Skeletal muscle cell (primary cell): ENCODE results near the gene PDPK1.

ENCODE experiments used
- DNase-seq: peaks from one replicate; pipeline ENCODE4 v3.0.0-alpha.2; 2010; ENCODE audit warnings: low read depth
- H3K4me3 ChIP-seq: 2 replicates; pipeline ENCODE4 v1.5.1; 2011; ENCODE audit warnings: low read depth, mild to moderate bottlenecking, control low read depth, low read length, moderate library complexity

The PDPK1 gene

DNA sequence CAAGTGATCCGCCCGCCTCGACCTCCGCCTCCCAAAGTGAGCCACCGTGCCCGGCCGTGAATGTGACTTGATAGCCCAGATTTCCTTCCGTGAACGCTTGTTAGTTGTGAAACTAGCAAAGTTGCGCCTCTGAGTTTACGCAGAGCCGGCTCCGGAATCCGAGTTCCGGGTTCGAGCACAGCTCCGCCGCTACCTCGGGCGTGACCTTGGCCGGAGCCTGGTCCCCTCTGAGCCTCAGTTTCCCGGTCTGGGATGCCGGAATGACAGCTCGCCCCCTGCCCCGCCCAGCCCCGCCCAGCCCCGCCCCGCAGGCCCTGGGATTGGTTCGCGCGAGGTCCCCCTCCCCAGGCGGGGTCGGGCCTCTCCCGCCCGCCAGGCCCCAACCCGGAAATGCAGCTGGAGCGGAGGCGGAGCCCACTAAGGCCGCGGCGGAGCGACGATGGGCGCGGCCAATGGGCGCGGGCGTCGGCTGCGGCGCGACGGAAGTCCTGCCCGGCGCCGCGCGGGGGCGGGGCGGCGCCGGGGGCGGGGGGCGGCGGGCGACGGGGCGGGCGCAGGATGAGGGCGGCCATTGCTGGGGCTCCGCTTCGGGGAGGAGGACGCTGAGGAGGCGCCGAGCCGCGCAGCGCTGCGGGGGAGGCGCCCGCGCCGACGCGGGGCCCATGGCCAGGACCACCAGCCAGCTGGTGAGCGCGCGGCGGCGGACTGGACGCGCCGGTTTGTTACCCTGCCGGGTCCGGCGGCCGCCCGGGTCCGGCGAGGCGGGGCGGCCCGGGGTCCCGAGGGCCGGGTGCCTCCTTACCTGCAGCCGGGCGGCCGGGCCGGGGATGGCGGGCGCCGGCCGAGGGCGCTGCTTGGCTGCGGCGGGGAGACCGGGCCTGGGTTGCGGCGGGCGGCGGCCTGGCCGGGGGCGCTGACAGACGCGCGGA, at the start of gene PDPK1:
PDPK1 (plus strand) TSS at position 571 of the 929 bp plus-strand sequence; CDS start at position 663, 92 bp downstream.
- peak within 1 kb of the TSS; percentile 59 for H3K4me3 ChIP-seq
- peak; percentile 85 for DNase-seq

DNA sequence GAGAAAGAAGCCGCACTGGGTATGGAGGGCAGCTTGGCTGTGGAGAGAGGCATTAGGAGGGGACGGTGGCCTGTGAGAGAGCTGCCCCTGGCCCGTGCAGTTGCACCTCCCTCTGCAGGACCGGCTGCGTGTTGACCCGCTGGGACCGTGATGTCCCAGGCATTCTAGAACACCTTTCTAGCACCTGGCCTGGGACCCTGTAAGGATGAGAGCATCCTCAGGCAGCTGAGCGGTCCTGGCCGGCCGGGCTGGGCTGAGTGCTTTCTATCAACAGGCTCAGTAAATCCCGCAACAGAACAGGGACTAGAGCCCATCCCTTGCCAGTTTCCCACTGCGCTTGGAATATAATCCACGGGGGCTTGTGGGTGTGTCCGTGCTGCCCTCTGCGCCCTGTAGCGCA, 48.2 kb upstream of the PDPK1 start:
- DNase-seq, result no peak

DNA sequence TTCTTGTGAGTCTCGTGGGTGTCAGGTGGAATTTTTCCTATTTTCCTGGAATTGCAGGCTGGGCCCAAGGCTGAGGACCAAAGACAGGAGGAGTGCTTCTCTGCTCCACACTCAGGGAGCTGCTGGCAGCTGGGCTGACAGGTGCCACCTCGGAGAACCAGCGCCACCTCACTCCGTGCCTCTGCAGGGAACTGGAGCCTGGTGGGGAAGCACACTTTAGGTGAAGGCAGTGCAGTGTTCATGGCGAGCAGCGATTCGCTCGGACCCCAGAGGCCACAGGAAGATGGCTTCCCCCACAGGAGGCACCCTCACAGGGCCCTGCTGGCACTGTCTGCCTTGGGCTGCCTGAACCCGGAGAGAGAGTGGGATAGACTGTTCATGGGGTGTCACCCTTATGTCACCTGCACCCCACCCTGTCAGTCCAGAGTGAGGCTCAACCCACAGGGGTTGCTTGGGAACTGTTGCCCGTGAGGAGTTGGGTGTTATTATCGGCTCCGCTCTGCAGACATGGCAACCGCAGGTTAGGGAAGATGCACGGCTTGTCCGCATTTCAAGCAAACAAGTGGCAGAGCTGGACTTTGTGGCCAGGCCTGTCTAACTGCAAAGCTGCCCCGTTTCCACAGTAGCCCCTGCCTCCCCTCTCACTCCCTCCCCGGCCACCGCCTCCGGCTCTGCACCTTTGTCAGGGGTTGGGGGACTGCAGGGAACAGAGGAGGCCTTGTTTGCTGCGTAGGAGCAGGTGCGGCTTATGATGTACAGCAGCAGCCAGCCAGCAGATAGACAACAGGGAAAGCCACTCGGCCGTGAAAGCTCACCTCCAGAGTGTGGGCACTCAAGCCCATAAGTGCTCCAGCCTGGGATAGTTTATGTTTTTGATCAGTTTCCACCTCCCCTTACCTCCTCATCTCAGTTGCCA, 47.4 kb upstream of the PDPK1 start:
- H3K4me3 ChIP-seq, result no peak overlapping the region

More for the DNA sequence above, 48.2 kb upstream of the PDPK1 start:
- H3K4me3 ChIP-seq, result no peak overlapping the region

DNA sequence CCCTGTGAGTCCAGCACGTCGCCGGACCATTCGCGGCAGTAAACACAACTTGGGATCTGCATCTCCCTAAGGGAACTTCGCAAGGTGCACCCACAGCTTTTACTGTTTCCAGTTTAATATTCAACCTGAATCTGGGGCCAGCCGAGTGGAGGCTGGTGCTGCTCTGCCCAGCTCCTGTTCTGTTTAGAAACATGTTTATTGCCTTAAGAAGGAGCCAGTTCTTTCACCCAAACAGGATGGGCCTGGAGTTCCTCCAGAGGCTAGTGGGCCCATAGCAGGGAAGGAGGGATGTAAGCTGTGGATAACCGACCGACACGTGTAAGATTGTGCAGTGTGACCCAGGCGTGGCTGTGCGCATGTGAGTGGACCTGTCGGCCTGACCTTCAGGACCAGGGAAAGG, 45.5 kb upstream of the PDPK1 start:
- DNase-seq, result no peak
- no peak overlapping the region for H3K4me3 ChIP-seq

More for the DNA sequence above, 47.4 kb upstream of the PDPK1 start:
- DNase-seq, result no peak

DNA sequence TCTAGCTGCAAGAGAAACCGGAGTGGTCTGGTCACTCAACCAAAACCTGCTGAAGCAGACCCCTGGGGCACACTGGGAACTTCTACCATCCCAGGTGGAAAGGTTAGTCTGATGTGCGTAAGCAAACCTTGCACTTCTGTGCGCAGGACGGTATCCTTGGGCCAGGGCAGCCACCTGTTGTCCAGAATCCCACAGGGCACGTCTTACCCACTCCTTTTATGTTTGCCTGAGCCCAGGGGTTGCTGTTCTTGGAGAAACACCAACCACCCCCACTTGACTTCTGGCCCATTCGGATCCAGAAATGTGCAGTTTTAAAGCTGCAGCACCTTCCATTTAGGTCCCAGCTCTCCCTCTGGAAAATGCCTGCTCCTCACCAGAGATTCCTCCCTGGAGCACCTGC, 44.2 kb upstream of the PDPK1 start:
- H3K4me3 ChIP-seq, result no peak overlapping the region
- DNase-seq, result no peak

DNA sequence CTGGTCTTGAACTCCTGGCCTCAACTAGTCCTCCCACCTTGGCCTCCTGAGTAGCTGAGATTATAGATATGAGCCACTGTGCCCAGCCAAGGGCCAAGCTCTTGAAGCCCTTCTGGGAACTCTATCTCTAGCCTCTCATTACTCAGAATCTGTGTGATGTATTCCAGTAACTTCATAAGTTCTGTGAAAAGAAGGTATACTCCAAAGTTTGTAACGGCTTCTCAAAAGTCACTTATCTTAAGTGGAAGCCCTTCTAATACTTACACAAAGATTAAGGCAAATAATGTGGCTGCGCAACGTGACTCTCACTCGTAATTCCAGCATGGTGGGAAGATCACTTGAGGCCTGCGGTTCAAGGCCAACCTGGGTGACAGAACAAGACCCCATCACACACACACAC, 43.2 kb upstream of the PDPK1 start:
- H3K4me3 ChIP-seq, result no peak overlapping the region
- DNase-seq, result no peak

DNA sequence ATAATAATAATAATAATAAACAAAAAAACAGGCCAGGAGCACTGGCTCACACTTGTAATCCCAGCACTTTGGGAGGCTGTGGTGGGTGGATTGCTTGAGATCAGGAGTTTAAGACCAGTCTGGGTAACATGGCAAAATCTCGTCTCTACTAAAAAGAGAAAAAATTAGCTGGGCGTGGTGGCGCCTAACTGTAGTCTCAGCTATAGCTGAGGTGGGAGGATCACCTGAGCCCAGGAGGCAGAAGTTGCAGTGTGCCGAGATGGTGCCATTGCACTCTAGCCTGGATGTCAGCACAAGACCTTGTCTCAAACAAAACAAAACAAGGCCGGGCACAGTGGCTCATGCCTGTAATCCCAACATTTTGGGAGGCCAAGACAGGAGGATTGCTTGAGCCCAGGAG, 42.8 kb upstream of the PDPK1 start:
- DNase-seq, result no peak
- no peak overlapping the region for H3K4me3 ChIP-seq

DNA sequence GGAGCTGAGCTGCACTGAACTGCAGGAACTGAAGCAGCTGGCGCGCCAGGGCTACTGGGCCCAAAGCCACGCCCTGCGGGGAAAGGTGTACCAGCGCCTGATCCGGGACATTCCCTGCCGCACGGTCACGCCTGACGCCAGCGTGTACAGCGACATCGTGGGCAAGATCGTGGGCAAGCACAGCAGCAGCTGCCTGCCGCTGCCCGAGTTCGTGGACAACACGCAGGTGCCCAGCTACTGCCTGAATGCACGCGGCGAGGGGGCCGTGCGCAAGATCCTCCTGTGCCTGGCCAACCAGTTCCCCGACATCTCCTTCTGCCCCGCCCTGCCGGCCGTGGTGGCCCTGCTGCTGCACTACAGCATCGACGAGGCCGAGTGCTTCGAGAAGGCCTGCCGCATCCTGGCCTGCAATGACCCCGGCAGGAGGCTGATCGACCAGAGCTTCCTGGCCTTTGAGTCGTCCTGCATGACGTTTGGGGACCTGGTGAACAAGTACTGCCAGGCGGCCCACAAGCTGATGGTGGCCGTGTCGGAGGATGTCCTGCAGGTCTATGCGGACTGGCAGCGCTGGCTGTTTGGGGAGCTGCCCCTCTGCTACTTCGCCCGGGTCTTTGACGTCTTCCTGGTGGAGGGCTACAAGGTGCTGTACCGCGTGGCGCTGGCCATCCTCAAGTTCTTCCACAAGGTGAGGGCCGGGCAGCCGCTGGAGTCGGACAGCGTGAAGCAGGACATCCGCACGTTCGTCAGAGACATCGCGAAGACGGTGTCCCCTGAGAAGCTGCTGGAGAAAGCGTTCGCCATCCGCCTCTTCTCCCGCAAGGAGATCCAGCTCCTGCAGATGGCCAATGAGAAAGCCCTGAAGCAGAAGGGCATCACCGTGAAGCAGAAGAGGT, 41.4 kb upstream of the PDPK1 start:
- no peak overlapping the region for H3K4me3 ChIP-seq
- DNase-seq, result no peak

DNA sequence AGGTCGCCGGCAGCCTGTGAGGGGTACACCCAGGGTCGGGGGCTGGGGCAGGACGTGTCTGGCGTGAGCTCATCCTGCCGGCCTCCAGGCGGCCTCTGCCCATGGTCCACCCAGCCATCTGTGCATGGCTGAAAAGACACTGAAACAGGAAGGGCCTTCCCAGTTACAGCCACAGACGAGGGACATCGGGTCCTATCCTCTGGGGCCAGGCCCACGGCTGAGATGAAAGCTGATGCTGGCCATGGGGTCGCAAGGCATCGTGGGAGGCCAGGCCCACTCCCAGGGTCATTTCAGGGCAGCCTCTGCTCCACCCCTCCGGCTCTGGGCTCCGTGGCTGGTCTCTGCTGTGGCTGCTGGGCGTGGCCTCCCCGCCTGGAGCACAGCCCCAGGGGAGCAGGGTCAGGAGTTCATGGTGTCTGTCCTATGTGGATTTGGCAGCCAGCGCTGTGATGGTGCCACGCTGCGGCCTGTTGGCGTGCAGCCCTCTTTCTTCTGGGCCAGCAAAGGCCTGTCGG, 40.6 kb upstream of the PDPK1 start:
- no peak for DNase-seq
- no peak overlapping the region for H3K4me3 ChIP-seq

DNA sequence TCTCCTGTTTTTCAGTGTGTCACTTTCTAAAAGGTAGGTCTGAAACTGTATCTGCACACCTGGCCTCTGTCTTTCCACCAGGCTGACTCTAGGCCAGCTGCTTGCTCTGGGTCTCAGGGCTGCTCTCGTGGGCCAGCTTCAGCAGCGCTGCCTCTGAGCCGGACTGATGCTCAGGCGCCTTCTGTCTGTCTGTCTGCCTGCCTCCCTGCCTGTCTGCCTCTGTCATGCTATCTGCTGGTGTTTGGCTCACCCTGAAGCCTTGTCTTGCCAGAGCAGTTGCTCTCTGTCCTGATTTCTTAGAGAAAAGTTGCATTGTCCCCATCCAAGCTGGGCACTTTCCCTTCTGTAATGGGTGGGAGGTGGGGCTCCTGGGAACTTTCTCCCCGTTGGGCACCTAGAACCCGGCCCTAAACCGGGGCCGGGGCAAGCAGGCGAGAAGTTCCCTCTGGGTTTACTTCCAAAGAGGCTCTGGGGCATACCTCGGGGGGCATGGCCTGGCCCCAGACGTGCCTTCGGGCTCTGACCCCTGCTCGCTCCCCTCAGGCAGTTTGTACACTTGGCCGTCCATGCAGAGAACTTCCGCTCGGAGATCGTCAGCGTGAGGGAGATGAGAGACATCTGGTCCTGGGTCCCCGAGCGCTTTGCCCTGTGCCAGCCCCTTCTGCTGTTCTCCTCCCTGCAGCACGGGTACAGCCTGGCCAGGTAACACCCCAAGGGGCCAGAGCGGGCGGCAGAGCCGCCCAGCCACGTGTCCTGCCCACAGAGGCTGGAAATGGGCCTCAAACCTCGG, 39.9 kb upstream of the PDPK1 start:
- DNase-seq, result no peak
- no peak overlapping the region for H3K4me3 ChIP-seq

DNA sequence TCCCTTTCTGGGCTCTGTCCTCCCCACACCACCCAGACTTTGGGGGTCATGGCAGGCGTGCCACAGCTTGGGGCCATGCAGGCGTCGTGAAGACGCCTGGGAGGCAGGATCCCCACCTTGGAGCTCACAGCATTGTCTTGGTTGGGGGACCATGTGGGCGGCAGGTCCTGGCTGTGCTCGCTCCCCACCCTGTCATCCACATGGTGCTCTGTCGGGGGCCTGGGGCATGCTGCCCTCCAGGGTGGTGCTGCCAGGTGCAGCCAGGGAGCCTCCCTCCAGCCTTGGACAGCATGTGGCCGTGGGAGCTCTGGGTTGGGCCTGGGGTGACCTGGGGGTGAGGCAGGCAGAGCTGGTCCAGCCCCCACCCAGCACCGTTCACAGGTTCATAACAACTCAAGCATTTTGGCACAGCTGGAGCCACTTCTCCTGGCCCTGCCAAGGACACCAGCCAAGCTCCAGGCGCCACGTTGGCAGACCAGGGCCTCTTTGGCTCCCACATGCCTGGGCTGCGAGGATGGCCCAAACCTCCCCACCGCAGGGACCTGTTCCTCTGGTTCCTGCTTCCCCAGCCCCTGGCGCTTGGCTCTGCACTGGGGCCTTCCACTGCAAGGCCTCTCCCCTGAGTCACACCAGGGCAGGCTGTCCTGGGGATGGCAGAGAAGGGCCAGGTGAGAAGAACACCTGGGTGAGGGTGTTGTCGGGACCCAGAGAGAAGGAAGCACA, 39.1 kb upstream of the PDPK1 start:
- no peak for DNase-seq
- no peak overlapping the region for H3K4me3 ChIP-seq

DNA sequence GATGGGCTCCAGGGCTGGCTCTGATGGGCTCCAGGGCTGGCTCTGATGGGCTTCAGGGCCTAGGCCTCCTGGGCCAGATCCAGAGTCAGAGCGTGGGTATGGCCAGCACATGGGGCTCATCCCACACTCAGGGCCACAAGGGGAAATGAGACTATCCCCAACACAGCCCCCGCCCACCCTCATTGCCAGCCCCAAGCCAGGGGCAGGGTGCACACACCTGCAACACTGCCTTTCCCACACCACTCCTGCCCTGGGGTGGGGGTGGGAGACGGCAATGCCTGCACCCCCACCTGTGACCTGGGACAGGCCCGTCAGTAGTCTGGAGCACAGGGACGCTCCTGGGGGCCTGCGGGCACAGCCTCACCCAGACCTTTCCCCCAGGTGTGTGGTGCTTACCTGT, 38.4 kb upstream of the PDPK1 start:
- H3K4me3 ChIP-seq, result no peak overlapping the region
- no peak for DNase-seq

DNA sequence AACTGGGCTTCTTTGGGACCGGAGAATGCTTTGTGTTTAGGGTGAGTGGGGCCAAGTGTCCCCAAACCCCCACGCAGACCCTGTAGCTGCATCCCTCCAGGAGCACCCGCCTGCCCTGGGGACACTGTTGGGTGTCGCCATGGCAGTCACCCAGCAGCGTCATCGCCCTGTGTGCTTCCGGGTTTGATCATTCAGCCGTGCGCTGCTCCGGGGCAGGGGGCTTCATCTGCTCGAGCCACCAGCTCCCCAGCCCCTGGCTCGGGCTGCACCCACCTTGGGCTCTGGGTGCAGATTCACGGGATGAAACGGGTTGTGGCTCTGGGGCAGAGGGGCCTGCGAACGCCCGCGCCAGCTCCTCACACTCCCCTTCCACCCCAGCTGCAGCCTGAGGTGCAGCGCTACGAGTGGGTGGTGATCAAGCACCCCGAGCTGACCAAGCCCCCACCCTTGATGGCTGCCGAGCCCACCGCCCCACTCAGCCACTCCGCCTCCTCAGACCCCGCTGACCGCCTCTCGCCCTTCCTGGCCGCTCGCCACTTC, 37.9 kb upstream of the PDPK1 start:
- DNase-seq, result no peak
- no peak overlapping the region for H3K4me3 ChIP-seq

DNA sequence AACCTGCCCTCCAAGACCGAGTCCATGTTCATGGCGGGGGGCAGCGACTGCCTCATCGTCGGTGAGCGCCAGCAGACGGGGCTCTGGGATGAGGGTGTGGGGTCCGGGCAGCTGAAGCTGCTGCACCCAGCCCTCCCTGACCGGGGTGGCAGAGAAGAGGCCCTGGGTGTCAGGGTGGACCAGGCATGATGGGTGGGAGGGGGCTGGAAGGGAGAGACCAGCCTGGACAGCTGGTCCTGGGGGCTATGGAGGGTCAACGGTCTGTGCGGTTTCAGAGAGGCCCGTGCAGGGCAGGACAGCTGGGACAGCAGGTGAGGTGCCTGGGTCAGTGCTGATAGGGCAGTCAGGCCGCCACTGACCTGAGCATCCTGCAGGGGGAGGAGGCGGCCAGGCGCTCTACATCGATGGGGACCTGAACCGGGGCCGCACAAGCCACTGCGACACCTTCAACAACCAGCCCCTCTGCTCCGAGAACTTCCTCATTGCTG, 37.3 kb upstream of the PDPK1 start:
- H3K4me3 ChIP-seq, result no peak overlapping the region
- no peak for DNase-seq

DNA sequence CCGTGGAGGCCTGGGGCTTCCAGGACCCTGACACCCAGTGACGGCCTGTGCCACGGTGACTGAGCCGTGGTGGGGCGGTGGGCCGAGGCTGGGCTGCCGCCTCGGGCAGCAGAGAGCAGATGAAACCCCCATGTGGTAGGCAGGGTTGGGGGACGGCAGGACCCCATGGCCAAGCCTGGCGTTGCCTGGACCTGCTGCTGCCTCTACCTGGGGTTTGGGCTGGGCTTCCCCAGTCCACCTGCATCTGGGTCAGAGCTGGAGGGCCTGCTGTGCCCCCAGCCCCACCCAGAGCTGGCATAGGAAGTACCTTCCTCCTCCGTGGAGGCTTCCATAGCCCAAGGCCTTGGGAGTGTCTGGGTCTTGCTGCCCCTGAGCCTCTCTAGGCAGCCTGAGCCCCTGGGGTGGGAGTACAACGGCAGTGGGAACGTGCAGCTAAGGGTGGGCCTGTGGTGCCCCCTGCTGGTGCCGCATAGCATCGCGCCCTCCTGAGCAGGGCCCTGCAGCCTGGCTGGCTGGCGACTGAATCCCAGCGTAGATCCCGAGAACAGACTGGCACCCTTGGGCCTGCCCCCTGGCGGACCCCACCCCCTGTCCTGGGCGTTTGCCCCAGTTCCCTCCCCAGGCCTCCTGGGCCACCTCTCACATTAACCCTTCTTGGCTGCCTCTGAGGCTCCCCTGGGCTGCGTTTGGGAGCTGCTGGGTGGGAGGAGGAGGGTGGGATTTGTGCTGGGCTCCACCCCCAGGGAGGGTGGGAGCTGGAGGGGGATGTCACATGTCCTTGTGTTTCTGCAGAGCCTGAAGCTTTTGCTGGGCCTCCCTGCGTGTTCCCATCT, 36.7 kb upstream of the PDPK1 start:
- H3K4me3 ChIP-seq, result no peak overlapping the region
- DNase-seq, result peak; percentile 55
